HG03558 (cell line): ENCODE results near the gene PLOD3.
A peak's percentile ranks its signal among the peaks of the same experiment; 100 is the strongest.

Source experiments
- ATAC-seq: cut with Tn5 transposase; IDR thresholded peaks from one replicate; pipeline ENCODE4 v1.9.1; 2021; ENCODE audit warnings: moderate number of reproducible peaks; ENCODE audit not compliant: unreplicated experiment; ENCODE audit errors: extremely low read depth

Gene PLOD3

GRCh38 chr7:101167645-101168411 lies 49.6 kb downstream of the PLOD3 start:
- ATAC-seq = no peak

GRCh38 chr7:101166909-101167644 lies 50.3 kb downstream of the PLOD3 start:
- no peak for ATAC-seq

GRCh38 chr7:101166648-101166908 lies 50.8 kb downstream of the PLOD3 start:
- ATAC-seq = no peak

- ATAC-seq = no peak
Observed at GRCh38 chr7:101165958-101166647, 51.3 kb downstream of the PLOD3 start.

- peak; percentile 39 for ATAC-seq
Observed at GRCh38 chr7:101165075-101165957, 52.1 kb downstream of the PLOD3 start, which contains the start of gene VGF. VGF (minus strand) TSS chr7:101165569; CDS start chr7:101164843, 726 bp downstream.

- no peak for ATAC-seq
Observed at GRCh38 chr7:101164071-101164840, 53.1 kb downstream of the PLOD3 start.

- no peak for ATAC-seq
Observed at GRCh38 chr7:101163279-101164070, 53.9 kb downstream of the PLOD3 start.

- no peak for ATAC-seq
Observed at GRCh38 chr7:101162551-101163278, 54.7 kb downstream of the PLOD3 start.

GRCh38 chr7:101161692-101162471 lies 55.5 kb downstream of the PLOD3 start:
- ATAC-seq = no peak

- no peak for ATAC-seq
Observed at GRCh38 chr7:101160910-101161309, 56.5 kb downstream of the PLOD3 start.

- ATAC-seq = no peak
Observed at GRCh38 chr7:101159696-101160674, 57.4 kb downstream of the PLOD3 start.

- no peak for ATAC-seq
Observed at GRCh38 chr7:101156866-101157589, 60.4 kb downstream of the PLOD3 start.

GRCh38 chr7:101156277-101156676 lies 61.1 kb downstream of the PLOD3 start:
- ATAC-seq = no peak
